Stimulated activated CD8-positive, alpha-beta memory T cell treated with anti-CD3 and anti-CD28 coated beads, Interleukin-15, amount 100 ng/mL, for 24 hours (primary cell): ENCODE results near the gene MFAP1.

Experiments used
- DNase-seq: peaks from one replicate; pipeline ENCODE4 v3.0.0-alpha.2; 2020; ENCODE audit warnings: low read depth

Gene MFAP1

GRCh38 chr15:43776101-43776717, 48.3 kb downstream of the MFAP1 start:
- DNase-seq, result no peak

GRCh38 chr15:43775411-43775965, 49.0 kb downstream of the MFAP1 start:
- DNase-seq, result no peak

GRCh38 chr15:43774062-43774461, 50.4 kb downstream of the MFAP1 start:
- DNase-seq, result no peak

- DNase-seq, result no peak
These were observed 51.9 kb downstream of the MFAP1 start for GRCh38 chr15:43772624-43773023.

- no peak for DNase-seq
These were observed 52.7 kb downstream of the MFAP1 start for GRCh38 chr15:43771816-43772215.

- DNase-seq, result no peak
These were observed 54.8 kb downstream of the MFAP1 start for GRCh38 chr15:43769584-43770228.

- no peak for DNase-seq
These were observed 60.6 kb downstream of the MFAP1 start for GRCh38 chr15:43763819-43764446.

GRCh38 chr15:43762824-43763223, 61.7 kb downstream of the MFAP1 start:
- DNase-seq, result no peak
